Stomach smooth muscle (tissue), 2 donors: ENCODE measurements around the gene AJAP1.

Experiments
- H3K27ac ChIP-seq: one replicate; pipeline ENCODE4 v1.7.0; 2013; ENCODE audit warnings: mild to moderate bottlenecking, low read length, inconsistent platforms
- H3K27me3 ChIP-seq, 2 donors: one replicate each; pipeline ENCODE4 v1.7.0; 2013; ENCODE audit warnings: low read length in 2 of 2; ENCODE audit not compliant: insufficient read depth in 2 of 2, control insufficient read depth in 1 of 2
- H3K36me3 ChIP-seq, 2 donors: one replicate each; pipeline ENCODE4 v1.7.0; 2013; ENCODE audit warnings: low read length in 2 of 2; ENCODE audit not compliant: control insufficient read depth in 2 of 2, insufficient read depth in 2 of 2
- H3K4me1 ChIP-seq: one replicate; pipeline ENCODE4 v1.7.0; 2013; ENCODE audit warnings: low read length; ENCODE audit not compliant: control insufficient read depth, insufficient read depth
- H3K4me3 ChIP-seq, 2 donors: one replicate each; pipeline ENCODE4 v1.7.0; 2013; ENCODE audit warnings: low read length in 2 of 2
- H3K9ac ChIP-seq, 2 donors: one replicate each; pipeline ENCODE4 v1.7.0; 2013; ENCODE audit warnings: low read length in 2 of 2, mild to moderate bottlenecking in 1 of 2
- H3K9me3 ChIP-seq, 2 donors: one replicate each; pipeline ENCODE4 v1.7.0; 2013; ENCODE audit warnings: low read length in 2 of 2; ENCODE audit not compliant: control insufficient read depth in 2 of 2
- donor health status: healthy.
- donor health status: Pancreatic carcinoma.

Gene AJAP1

DNA sequence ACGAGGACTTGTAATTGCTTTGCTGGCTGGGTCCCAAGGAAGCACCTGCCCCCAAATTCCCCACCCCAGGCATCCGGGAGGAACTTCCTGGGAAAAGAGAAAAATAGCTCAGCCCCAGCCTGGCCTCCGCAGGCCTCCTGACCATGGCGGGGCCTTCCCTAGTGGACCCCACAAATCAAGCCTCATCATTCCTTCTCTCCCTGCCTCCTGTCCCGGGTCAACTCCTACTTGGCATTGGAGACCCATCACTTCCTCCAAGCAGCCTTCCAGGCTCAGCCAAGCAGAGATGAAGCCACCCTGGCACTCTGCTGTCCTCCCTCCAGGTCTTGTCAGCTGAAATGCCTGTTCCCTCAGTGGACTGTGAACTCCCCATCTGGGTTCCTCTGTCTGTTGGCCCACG, 38.0 kb downstream of the AJAP1 start:
- no peak overlapping the region for H3K27ac ChIP-seq
- H3K4me1 ChIP-seq: no peaks in the 10 kb centered on the region
- H3K27me3 ChIP-seq: peaks cover 0 to 6% of the 10 kb centered on the region in 2 donors
- no peak overlapping the region for H3K4me3 ChIP-seq
- peaks cover 0 to 8% of the 10 kb centered on the region in 2 donors for H3K9me3 ChIP-seq
- H3K9ac ChIP-seq: no peak overlapping the region
- H3K36me3 ChIP-seq: no peaks in the 10 kb centered on the region

DNA sequence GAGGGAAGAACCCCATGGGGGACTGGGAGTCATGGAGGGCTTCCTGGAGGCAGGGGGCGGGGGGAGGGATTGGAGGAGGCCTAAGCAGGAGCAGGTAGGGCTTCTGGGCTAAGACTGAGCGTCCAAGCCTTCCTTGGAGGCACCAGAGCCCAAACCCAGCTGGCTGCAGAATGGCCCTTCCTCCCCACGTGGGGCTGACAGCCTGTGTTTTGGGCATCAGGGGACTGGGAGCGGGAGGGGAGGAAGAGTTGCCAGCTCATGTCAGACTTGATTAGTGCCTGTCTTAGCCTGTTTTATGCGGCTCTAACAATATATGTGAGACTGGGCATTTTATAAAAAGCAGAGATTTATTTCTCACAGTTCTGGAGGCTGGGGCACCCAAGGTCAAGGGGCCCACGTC, 38.9 kb downstream of the AJAP1 start:
- Histone ChIP-seq H3K9me3 (peaks cover 0 to 8% of the 10 kb centered on the region in 2 donors), H3K27me3 (peaks cover 0 to 3% of the 10 kb centered on the region in 2 donors), H3K36me3 (no peaks in the 10 kb centered on the region), H3K4me1 (no peaks in the 10 kb centered on the region), H3K9ac (no peak overlapping the region), H3K4me3 (no peak overlapping the region), H3K27ac (no peak overlapping the region)

DNA sequence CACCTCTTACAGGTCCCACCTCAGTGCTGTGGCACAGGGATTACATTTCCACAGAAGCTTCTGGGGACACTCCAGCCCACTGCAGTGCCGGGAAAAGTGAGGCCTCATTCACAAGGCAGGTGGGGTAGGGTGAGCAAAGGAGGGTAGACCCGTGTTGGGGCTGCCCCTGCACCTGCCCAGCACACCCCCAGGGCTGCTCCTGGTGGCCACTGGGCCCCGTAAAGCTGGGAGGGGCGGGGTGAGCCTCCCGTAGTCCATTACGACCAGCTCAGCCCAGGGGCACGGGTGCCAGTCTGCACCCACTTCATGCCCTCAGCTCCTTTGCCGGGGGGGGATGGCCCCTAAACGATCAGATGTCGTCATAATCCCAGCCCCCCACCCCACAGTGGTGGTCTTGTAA, 39.5 kb downstream of the AJAP1 start:
- no peak overlapping the region for H3K9ac ChIP-seq

DNA sequence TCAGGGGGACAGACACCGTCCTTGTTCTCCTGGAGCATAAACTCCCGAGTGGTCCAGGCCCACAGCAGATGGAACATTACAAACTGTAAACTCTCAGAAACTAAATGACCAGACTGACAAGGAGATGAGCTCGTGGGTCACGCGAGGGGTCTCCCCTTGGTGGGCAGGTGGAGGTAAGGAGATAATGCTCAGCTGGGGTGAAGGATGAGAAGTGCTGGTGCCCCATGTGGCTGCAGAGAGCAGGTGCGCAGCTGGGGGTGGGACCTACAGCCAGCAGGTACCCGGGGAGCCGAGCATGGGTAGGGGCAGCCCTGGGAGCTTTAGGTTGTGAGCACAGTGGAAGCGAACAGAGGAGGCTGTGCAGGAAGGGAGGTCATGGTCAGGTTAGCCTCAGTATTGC, 40.1 kb downstream of the AJAP1 start:
- Histone ChIP-seq H3K27ac (no peak overlapping the region), H3K4me3 (no peak overlapping the region), H3K27me3 (peaks cover 2 to 3% of the 10 kb centered on the region in 2 donors), H3K4me1 (no peaks in the 10 kb centered on the region), H3K9me3 (peaks cover 0 to 8% of the 10 kb centered on the region in 2 donors), H3K9ac (no peak overlapping the region), H3K36me3 (no peaks in the 10 kb centered on the region)

More for the DNA sequence above, 39.5 kb downstream of the AJAP1 start:
- Histone ChIP-seq H3K9me3 (peaks cover 0 to 8% of the 10 kb centered on the region in 2 donors), H3K4me1 (no peaks in the 10 kb centered on the region), H3K27ac (no peak overlapping the region), H3K36me3 (no peaks in the 10 kb centered on the region), H3K4me3 (no peak overlapping the region), H3K27me3 (peaks cover 2 to 3% of the 10 kb centered on the region in 2 donors)

DNA sequence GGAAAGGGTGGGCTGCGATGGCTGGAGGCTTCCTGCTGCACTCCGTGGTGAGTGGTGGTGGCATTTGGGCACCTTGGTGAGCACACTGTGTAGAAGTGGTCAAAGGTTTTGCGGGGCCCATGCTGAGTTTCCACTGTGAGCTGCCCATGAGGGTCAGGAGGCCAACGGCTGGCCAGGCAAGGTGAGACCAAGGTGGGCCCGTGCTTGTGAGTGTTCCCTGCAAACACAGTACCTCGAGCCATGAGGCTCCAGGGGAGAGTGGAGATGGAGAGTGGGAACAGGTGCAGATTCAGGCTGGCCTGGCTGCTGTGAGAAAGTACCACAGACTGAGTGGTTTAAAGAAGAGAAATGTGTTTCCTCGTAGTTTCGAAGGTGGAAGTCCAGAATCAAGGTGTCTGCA, 40.8 kb downstream of the AJAP1 start:
- Histone ChIP-seq H3K9ac (no peak overlapping the region), H3K27me3 (peaks cover 2 to 3% of the 10 kb centered on the region in 2 donors), H3K36me3 (no peaks in the 10 kb centered on the region), H3K4me1 (no peaks in the 10 kb centered on the region), H3K27ac (no peak overlapping the region), H3K9me3 (peaks cover 0 to 8% of the 10 kb centered on the region in 2 donors), H3K4me3 (no peak overlapping the region)

DNA sequence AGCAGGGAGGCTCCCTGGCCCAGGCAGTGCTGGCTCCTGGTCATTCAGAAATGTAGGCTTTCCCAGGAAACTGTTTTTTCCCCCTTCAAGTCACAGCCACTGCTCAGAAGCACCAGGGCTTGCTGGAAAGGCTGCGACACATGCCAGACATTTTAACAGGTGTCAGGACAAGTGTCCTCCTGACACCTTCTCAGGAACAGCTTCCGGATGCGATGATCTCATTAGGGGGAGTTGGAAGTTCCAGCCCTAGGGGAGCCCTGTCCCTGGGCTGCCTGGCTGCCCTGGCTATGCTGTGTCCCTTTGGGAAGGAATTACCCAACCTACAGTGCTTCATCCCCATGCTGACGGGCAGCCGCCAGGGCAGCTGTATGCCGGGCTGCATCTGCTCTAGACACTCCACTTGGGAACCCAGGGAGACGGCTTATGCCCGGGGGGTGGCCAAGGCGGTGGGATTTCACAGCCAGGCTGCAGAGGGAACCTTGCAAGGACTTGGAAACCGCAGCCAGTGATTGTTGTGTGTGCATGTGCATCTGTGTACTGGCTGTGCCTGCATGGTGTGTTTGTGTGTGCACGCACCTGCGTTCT, 41.8 kb downstream of the AJAP1 start:
- no peaks in the 10 kb centered on the region for H3K36me3 ChIP-seq
- H3K4me3 ChIP-seq: no peak overlapping the region
- peaks cover 0 to 8% of the 10 kb centered on the region in 2 donors for H3K9me3 ChIP-seq
- no peak overlapping the region for H3K27ac ChIP-seq
- H3K27me3 ChIP-seq: peaks cover 0 to 2% of the 10 kb centered on the region in 2 donors
- no peaks in the 10 kb centered on the region for H3K4me1 ChIP-seq
- no peak overlapping the region for H3K9ac ChIP-seq

DNA sequence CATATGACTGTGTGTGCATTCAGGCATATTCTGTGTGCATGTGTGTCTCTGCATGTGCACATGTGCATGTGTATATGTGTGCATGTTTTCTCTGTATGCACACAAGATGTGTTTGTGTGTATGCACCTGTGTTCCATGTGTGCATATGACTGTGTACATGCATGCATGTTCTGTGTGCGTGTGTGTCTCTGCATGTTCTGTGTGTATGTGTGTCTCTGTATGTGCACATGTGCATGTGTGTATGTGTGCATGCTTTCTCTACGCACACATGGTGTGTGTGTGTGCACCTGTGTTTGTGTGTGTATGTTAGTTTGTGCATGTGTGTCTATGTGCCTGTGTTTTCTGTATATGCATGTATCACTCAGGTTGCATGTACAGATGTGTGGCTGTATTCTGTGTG, 42.3 kb downstream of the AJAP1 start:
- no peak overlapping the region for H3K27ac ChIP-seq
- no peaks in the 10 kb centered on the region for H3K4me1 ChIP-seq
- peaks cover 0 to 3% of the 10 kb centered on the region in 2 donors for H3K27me3 ChIP-seq
- no peak overlapping the region for H3K9ac ChIP-seq
- peaks cover 0 to 8% of the 10 kb centered on the region in 2 donors for H3K9me3 ChIP-seq
- H3K36me3 ChIP-seq: no peaks in the 10 kb centered on the region
- no peak overlapping the region for H3K4me3 ChIP-seq

DNA sequence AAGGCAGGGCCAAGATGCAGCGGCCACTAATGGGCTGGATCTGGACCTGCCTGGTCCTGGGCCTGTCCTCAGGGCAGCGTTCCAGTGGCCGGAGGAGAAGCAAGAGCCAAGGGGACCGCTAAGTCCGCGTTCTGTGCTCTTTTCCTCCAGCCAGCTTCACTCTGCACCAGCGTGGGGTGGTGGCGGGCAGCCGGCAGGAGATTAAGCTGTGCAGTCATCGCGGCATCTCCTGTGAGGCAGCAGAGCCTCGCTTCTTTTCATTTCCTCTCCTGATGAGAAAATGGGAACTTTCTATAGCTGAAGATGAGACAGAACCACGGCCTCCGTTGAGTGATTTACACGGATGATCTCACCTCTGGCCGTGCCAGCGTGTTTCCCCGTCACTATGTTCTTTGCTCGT, 43.4 kb downstream of the AJAP1 start:
- peaks cover 0 to 3% of the 10 kb centered on the region in 2 donors for H3K27me3 ChIP-seq
- no peak overlapping the region for H3K27ac ChIP-seq
- H3K4me3 ChIP-seq: no peak overlapping the region
- peaks cover 0 to 8% of the 10 kb centered on the region in 2 donors for H3K9me3 ChIP-seq
- no peaks in the 10 kb centered on the region for H3K4me1 ChIP-seq
- no peaks in the 10 kb centered on the region for H3K36me3 ChIP-seq
- no peak overlapping the region for H3K9ac ChIP-seq

DNA sequence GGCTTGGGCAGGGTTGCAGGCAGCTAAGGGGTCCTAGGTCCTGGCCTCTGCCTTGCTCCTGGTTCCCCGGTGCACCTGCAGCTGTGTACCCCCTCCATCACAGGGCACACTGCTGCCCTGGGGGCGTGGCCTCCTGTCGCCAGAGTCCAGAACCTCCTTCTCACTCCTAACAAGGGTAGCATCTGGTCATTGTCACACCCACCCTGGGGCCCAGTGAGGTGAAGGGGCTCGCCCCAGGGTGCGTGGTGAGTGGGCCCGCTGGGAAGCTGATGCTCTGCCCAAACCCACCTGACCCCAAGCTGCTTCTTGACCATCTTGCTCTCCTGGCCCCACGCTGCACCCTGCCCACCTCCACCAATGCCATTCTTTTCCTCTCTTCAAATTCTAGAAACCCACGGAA, 44.5 kb downstream of the AJAP1 start:
- Histone ChIP-seq H3K36me3 (no peaks in the 10 kb centered on the region), H3K4me1 (no peaks in the 10 kb centered on the region), H3K4me3 (no peak overlapping the region), H3K27me3 (peaks cover 0 to 3% of the 10 kb centered on the region in 2 donors), H3K9me3 (peaks cover 0 to 8% of the 10 kb centered on the region in 2 donors), H3K27ac (no peak overlapping the region), H3K9ac (no peak overlapping the region)

DNA sequence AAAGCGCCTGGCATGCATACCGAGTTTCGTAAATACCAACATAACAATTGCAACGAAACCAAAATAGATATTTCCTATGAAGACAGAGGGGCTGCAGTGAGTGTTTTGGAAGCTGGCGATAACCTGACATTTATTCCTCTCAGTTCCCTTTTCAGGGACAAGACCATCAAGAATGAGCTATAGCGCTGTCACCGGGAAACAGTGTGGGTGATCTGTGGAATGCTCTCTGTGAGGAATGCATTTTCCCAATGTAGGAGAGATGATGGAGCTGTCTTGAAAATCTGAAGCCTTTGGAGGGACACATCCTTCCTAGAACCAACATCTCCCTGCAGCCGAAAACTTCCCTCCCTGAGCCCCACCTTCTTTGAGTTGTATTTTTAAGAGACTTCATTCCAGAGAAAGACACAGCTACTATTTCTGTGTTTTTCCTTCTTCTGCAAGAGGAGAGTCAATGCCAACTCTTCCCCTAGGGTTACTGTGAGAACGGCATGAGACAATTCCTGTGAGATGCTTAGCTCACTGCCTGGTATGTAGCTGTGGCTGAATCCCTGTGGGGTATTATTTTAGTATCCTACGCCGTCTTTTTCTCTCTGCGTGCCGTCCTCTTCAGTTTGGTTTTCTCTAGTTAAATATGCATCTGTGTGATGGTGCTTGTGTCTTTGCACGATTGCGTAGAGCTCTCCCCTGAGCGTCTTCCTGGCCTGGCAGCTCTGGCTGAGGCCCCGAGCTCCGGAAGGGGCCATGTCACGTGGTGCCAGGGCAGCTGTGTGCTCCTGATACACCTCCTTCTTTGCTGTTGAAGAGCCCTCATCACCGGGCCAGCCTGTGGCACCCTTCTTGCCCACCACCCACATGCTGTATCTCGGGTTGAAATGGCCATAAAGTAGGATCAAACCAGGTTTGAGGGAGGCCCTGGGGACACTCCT, 45.2 kb downstream of the AJAP1 start:
- H3K4me1 ChIP-seq: no peaks in the 10 kb centered on the region
- H3K27ac ChIP-seq: no peak overlapping the region
- no peaks in the 10 kb centered on the region for H3K36me3 ChIP-seq
- H3K4me3 ChIP-seq: no peak overlapping the region
- H3K9me3 ChIP-seq: peaks cover 0 to 8% of the 10 kb centered on the region in 2 donors
- peaks cover 0 to 3% of the 10 kb centered on the region in 2 donors for H3K27me3 ChIP-seq
- no peak overlapping the region for H3K9ac ChIP-seq

DNA sequence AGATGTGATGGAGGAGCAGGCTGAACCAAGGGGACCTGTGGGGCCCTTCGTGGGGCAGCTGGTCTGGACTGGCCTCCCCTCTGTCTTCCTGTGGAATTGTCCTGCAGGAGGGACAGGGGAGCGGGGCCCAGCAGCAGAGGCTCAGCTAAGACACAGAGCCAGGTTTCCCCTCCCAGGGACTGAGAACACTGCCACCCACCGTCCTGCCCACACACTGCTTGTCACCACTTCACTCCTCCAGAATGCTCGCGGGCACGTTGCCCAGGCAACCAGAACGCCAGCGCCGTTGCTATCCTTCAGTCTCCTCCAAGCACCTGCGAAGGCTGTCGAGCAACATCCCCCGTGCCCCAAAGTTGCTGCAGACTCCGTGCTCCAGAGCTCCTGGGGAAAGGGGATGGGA, 46.4 kb downstream of the AJAP1 start:
- no peak overlapping the region for H3K9ac ChIP-seq

More for the DNA sequence above, 46.4 kb downstream of the AJAP1 start:
- Histone ChIP-seq H3K9me3 (peaks cover 0 to 1% of the 10 kb centered on the region in 2 donors), H3K27me3 (peaks cover 0 to 7% of the 10 kb centered on the region in 2 donors), H3K36me3 (no peaks in the 10 kb centered on the region), H3K4me1 (no peaks in the 10 kb centered on the region), H3K4me3 (no peak overlapping the region), H3K27ac (no peak overlapping the region)
